ENCODE results near the gene SNCB.

GRCh38 chr5:176621661-176622079, 8.7 kb downstream of the SNCB start:
- TF ChIP-seq POLR2A (IDR thresholded peaks at IDR 0.05): no peak
- TF ChIP-seq CTCF (IDR thresholded peaks at IDR 0.05): no peak
